ENCODE measurements around the gene GABPB2.

DNA sequence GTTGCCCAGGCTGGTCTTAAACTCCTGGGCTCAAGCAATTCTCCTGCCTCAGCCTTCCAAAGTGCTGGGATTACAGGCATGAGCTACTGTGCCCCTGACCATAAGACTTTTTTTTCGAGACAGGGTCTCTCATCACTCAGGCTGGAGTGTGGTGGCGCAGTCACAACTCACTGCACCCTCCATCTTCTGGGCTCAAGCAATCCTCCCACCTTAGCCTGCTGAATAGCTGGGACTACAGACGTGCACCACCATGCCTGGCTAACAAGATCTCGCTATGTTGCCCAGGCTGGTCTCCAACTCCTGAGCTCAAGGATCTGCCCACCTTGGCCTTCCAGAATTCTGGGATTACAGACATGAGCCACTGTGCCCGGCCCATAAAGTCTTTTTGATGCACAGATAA is 21.1 kb upstream of the GABPB2 start:
- TF ChIP-seq, protein P1, sequence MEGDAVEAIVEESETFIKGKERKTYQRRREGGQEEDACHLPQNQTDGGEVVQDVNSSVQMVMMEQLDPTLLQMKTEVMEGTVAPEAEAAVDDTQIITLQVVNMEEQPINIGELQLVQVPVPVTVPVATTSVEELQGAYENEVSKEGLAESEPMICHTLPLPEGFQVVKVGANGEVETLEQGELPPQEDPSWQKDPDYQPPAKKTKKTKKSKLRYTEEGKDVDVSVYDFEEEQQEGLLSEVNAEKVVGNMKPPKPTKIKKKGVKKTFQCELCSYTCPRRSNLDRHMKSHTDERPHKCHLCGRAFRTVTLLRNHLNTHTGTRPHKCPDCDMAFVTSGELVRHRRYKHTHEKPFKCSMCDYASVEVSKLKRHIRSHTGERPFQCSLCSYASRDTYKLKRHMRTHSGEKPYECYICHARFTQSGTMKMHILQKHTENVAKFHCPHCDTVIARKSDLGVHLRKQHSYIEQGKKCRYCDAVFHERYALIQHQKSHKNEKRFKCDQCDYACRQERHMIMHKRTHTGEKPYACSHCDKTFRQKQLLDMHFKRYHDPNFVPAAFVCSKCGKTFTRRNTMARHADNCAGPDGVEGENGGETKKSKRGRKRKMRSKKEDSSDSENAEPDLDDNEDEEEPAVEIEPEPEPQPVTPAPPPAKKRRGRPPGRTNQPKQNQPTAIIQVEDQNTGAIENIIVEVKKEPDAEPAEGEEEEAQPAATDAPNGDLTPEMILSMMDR (IDR thresholded peaks at IDR 0.05; ENCODE audit: low read length): no peak
- TF ChIP-seq EZH2 (IDR thresholded peaks at IDR 0.05; ENCODE audit: borderline replicate concordance, low read length): no peak
